ENCODE measurements around the gene NPR1. TPM values are rescaled to one million over a fixed set of nuclear protein-coding genes. Genes with fewer than 3 reads are reported as not detected.
A peak's percentile ranks its signal among the peaks of the same experiment; 100 is the strongest.
"Not testable (repeated sequence)": the region's sequence is repeated elsewhere in the genome, so short reads cannot be mapped to it uniquely, and the experiment has no call there.

The NPR1 gene
- polyA plus RNA-seq, 3 donors: 61.2 to 74.4 (median 73.8) TPM

DNA sequence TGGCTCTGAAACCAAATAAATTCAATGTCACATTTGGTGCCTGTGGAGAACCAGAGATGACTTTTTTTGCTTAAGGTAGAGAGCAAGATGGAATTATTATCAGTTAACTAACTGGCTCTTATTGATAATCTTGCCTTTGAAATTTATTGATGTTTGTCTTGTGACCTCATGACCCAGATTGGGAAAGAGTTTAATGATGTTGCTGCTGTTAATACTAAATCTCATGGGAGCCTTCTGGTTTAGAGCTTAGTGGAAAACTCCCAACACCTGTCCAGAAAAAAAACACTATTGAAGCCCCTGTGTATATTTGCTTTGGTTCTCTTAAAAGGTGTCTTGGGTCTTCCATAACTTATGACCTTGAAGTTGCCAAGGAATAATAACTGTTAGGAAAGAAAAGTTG is 34.7 kb upstream of the NPR1 start:
- DNase-seq (ENCODE audit: extremely low read depth in 1 of 11, low read depth in 9 of 11, low spot score in 4 of 11): no peak

DNA sequence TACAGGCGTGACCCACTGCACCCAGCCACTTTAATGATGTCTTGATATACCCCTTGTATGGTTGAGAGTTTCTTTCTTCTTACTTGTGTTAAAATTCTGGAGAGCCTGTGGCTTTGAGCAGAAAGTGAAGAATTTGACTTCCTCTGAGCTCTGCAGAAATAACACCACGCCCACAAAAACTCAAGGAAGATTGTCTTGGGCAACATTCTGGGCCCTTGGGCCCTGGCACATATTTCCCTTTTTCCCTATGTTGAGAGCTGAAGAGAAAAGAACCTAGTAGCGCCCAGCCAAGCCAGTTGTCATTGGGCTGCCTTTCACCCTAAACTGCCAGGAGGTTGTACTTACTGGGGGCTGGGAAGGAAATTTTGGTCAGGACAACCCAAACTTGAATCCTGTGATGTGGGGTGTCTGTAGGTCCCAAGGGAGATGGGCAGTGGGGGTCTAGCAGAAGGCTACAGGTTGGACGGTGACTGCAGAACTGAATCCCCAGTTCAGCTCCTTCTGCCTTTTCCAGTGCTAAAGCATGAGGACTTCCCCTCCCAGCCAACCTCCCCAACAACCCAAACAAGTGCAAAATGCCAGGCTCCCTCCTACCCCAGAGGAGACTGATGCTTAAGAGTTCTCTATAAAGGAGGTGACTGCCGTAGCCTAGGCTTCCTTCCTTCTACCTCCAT is 31.7 kb upstream of the NPR1 start:
- DNase-seq (ENCODE audit: extremely low read depth in 1 of 11, low read depth in 9 of 11, low spot score in 4 of 11): no peak

GRCh38 chr1:153647346-153647714 is 31.2 kb upstream of the NPR1 start:
- DNase-seq (ENCODE audit: extremely low read depth in 1 of 11, low read depth in 9 of 11, low spot score in 4 of 11): no peak

DNA sequence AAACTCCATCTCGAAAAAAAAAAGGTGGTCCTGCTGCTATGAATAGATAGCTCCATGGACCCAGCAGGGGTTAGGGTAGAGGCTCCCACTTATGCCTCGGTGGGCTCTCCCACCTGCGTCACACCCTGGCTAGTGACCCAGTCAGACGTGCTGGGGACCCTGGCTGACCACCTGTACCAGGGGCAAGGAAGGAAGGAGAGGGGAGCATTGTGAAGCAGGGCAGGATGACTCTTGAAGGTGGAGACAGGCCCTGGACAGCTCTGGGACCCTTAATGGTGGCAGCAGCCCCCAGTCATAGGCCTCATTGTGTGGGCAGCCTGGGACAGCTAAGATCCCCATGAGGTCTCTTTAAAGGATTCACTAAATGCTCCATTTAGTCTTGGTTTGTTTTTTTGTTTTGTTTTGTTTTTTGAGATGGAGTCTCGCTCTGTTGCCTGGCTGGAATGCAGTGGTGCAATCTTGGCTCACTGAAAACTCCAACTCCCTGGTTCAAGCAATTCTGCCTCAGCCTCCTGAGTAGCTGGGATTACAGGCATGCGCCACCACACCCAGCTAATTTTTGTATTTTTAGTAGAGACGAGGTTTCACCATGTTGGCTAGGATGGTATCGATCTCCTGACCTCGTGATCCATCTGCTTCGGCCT is 30.4 kb upstream of the NPR1 start:
- no peak for DNase-seq (ENCODE audit: extremely low read depth in 1 of 11, low read depth in 9 of 11, low spot score in 4 of 11)

DNA sequence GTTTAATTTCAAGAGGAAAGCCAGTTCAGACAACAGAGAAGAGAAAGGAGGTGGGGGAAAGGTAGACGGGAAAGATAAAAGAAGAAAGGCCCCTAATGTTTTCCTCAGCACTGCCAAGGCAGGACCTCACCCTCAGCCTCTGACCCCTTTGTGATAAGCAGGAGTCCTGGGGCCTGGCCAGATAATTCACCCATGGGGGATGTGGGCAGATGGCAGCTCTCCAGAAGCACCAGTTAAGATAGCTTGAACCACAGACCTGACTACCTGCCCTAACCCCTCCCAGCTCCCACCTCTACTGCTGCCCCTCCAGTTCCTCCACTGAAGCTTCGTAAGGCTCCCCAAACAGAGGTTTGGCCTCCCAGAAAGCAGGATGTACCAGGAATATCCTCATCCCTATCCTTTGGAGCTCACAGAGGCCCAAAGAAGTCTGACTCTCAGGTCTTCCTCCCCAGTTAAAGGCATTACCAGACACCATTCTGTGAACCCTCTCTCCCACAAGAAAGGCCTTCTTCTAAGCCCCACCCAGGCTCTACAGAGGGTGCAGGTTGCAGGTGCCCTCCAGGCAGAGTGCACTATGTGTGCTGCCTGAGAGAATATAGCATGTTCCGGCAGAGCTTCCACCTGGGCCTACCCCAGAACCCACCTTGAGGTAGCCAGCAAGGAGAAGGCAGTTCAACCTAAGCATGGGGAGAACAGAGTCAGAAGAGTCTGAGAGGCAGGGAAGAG is 29.2 kb upstream of the NPR1 start:
- DNase-seq (ENCODE audit: extremely low read depth in 1 of 11, low read depth in 9 of 11, low spot score in 4 of 11): no peak

DNA sequence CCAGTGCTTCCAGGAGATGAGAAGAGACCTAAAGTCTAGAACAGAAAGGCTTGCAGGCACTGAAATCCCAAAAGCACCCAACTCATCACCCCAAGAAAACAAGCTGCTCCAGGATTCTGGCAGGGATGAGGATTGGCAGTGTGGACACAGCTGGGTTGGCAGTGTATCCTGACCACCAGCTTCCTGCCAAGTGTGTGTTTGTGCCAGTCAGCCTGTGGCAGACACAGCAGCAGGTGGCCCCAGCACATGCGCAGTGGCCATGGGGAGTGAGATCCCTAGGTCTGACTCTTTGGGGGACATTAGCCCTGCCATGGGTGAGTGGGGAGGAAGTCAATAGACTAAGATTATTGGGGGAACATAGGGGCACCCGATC is 28.6 kb upstream of the NPR1 start:
- no peak for DNase-seq (ENCODE audit: extremely low read depth in 1 of 11, low read depth in 9 of 11, low spot score in 4 of 11)

DNA sequence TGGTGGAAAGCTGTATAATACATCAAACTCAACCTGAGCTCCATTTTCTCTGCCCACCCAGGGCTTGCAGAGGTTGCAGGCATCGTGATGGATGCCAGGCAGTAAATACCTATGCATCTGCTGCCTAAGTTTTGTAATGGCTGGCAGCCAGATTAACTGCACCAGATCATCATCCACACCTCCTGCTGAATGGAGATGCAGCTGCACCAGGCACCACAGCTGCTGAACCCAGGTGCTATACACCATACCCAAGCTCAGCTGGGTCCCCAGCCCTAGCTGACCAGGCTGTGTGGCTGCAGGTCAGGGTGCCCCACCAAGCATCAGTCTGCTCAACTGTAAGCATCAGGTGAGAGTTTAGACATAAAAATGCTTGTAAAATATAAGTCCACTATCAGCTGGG is 26.7 kb upstream of the NPR1 start:
- DNase-seq (ENCODE audit: extremely low read depth in 1 of 11, low read depth in 9 of 11, low spot score in 4 of 11): no peak

DNA sequence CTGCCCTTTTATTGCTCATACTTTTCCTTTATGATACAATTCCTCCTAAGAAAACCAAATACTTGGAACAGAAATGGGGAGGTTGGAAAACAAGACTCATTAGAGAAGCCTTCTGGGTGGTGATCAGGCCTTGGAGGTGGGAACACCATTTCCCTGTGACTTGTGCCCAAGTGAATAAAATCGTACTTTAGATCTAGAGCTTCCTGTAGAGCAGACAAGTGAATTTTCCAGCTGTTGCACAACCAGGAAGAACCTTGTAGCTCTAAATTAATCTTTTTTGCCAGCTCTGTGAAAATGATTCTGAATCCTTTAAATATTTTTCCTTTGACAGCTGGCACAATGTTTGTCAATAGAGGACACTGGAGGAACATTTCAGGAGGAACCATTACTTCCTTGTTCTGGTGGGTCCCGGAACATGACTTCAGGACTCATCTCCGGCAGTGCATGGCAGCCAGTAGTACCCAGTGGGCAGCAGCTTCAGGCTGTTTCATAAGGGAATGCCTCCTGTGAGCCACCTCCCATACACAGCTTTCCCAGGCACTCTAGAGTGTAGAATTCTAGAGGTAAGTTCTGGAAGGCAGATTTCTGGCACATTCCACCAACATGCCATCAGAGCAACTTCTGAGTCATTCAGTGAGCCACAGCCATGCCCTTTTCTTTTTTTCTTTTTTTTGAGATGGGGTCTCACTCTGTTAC is 25.5 kb upstream of the NPR1 start:
- no peak for DNase-seq (ENCODE audit: extremely low read depth in 1 of 11, low read depth in 9 of 11, low spot score in 4 of 11)

DNA sequence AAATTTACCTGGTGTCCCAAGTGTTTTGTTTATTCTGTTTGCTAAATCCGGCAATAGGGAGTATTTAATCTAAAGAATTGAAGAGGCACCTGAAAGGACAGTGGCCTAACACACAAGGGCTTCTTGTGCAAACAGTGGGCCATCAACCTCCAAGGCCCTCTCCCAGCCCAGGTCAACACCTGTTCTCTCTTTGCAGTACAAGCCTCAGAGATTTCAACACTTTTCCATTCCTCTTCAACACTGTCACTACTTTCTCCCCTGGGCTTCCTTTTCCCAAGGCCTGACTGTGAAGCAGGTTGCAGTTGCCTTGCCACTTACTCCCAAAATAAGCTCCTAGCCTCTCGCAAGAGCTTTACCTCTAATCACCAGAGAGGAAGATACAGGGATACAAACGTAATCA is 23.2 kb upstream of the NPR1 start:
- no peak for DNase-seq (ENCODE audit: extremely low read depth in 1 of 11, low read depth in 9 of 11, low spot score in 4 of 11)

DNA sequence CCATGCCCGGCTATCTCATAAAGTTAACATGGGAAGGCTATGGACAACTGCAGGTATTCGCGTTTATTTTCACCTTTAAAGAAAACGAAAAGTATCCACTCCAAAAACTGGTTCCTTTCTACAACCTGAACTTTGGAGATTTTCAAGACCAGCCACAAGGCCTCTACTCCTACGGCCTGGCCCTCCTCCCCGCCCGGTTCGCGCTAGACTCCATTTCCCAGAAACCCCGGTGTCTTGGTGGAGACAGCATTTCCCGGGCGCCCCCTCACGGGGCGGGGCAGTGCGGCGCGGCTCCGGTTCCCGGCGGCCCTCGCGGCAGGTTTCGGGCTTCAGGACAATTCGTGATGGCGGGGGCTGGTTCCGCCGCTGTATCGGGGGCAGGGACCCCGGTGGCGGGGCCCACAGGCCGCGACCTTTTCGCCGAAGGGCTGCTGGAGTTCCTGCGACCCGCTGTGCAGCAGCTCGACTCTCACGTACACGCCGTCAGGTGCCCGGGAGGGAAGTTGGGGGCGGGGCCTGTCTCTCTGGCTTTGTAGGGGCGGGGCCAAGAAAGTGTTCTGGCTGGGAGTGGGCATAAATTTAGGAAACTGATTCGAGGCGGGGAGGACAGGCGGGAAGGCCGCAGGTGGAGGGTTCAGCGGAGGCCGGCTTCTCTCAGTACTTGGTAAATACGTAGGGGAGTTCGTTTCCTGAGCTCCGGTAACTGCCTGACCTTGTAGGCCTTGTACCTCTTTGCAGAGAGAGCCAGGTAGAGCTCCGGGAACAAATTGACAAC is 19.9 kb upstream of the NPR1 start, which contains the start of gene SNAPIN:
TSS of gene SNAPIN (plus strand) at position 304 of the 775 bp plus-strand sequence. CDS start at position 345, 41 bp downstream.
- DNase-seq (ENCODE audit: extremely low read depth in 1 of 11, low read depth in 9 of 11, low spot score in 4 of 11): peak in 10 of 11 donors; percentile 77 to 89 (median 86)

DNA sequence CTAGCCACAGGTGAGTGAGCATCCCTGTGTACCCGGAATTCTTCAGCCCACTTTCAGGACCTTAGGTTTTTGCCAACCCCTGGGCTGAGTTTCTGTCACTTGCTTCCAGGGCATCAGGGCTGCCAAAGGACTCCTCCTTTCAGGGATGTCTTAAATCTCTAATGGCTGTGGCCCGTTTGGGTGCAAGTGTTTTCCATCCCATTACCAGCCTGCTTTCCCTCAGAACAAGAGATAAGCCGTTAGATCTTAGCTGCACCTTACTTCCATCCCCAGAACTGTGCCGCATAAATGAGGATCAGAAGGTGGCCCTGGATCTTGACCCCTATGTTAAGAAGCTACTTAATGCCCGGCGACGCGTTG is 19.3 kb upstream of the NPR1 start:
- DNase-seq (ENCODE audit: extremely low read depth in 1 of 11, low read depth in 9 of 11, low spot score in 4 of 11): no peak

DNA sequence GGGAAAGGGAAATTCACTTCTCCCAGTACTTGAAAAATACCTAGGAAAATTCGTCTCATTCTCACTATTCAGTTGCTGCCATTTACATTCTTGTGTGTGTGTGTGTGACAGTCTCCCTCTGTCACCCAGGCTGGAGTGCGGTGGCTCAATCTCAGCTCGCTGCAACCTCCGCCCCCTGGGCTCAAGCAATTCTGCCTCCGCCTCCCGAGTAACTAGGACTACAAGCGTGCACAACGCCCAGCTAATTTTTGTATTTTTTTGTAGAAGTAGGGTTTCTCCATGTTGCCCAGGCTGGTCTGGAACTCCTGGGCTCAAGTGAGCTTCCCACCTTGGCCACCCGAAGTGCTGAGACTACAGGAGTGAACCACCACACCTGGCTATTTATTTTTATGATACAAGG is 18.8 kb upstream of the NPR1 start:
- DNase-seq (ENCODE audit: extremely low read depth in 1 of 11, low read depth in 9 of 11, low spot score in 4 of 11): no peak

DNA sequence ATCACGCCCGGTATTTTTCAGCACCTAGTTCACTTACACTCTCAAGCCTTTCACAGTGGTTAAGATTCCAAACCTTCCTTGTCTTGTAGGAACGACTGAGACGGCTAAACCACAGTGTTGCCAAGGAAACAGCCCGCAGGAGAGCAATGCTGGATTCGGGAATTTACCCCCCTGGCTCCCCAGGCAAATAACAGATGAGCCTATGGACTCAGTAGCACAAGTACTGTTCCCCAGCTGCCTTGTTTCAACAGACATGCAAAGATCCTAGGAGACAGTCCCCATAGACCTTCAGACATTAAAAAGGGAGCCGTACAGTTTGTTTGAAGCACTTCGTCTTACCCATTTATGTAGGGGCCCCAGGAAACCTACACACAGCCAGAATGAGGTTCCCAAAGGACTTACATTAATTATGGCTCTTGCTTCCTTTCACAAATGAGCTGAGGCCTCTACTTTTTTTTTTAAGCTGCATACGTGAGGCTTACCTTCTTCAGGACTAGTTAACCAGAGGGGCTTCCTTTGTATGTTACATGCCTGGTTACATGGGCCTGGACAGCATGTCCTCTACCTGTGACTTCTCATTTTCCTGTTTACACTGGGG is 17.3 kb upstream of the NPR1 start:
- DNase-seq (ENCODE audit: extremely low read depth in 1 of 11, low read depth in 9 of 11, low spot score in 4 of 11): no peak

DNA sequence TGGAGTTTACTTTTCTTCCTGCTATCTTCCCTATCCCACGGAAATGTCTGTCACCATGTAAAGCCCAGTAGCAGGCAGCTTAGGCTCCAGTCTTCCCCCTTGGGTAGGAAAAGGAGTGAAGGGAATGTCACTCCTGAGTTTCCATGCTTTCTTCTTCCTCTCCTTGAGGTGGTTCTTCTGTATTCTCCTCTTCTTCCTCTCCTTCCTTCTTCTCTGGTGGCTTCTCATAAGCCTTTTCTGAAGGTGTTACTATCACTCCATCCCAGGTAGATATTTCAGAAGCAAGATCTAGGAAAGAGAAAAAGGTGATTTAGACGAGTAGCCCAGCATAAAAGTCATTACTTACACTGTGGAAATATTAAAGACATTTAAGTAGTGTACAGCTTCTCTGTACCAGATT is 16.2 kb upstream of the NPR1 start:
- no peak for DNase-seq (ENCODE audit: extremely low read depth in 1 of 11, low read depth in 9 of 11, low spot score in 4 of 11)

- DNase-seq (ENCODE audit: extremely low read depth in 1 of 11, low read depth in 9 of 11, low spot score in 4 of 11): no peak
These were observed 15.3 kb upstream of the NPR1 start for GRCh38 chr1:153663211-153663610.

GRCh38 chr1:153667439-153667838 is 11.0 kb upstream of the NPR1 start:
- DNase-seq (ENCODE audit: extremely low read depth in 1 of 11, low read depth in 9 of 11, low spot score in 4 of 11): no peak

DNA sequence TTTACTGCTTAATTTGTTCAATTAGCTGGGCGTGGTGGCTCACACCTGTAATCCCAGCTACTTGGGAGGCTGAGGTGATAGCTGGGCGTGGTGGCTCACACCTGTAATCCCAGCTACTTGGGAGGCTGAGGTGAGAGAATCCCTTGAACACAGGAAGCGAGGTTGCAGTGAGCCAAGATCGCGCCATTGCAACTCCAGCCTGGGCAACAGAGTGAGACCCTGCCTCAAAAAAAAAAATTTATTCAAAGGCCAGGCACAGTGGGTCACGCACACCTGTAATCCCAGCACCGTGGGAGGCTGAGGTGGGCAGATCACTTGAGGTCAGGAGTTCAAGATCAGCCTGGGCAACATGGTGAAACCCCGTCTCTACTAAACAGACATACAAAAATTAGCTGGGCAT is 9.8 kb upstream of the NPR1 start:
- DNase-seq (ENCODE audit: extremely low read depth in 1 of 11, low read depth in 9 of 11, low spot score in 4 of 11): not testable (repeated sequence)

DNA sequence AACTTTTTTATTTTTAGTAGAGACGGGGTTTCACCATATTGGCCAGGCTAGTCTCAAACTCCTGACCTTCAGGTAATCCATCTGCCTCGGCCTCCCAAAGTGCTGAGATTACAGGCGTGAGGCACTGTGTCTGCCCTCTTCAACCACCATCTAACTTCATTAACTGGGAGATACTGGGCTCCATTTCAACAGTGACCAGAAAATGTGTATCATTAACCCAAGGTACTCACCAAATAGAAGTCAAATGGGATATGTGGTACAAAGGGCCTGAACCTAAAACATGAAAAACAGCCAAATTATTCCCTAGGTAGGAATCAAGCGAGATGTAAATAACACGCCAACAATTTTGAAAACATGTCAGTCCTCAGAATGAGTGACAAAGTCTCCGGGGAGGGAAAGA is 8.9 kb upstream of the NPR1 start:
- DNase-seq (ENCODE audit: extremely low read depth in 1 of 11, low read depth in 9 of 11, low spot score in 4 of 11): no peak

All from renal cortex interstitium (tissue), 11 donors.